Endodermal cell (in vitro differentiated cells): ENCODE measurements around the gene UBASH3B. TPM values are rescaled to one million over a fixed set of nuclear protein-coding genes. Genes with fewer than 3 reads are reported as not detected.

Experiments used
- DNase-seq: peaks from one replicate; pipeline ENCODE4 v3.0.0-alpha.2; 2017
- H3K27ac ChIP-seq: 2 replicates; pipeline ENCODE4 v1.5.1; 2013; ENCODE audit warnings: mild to moderate bottlenecking, low read depth, low read length, moderate library complexity
- H3K27me3 ChIP-seq: 2 replicates; pipeline ENCODE4 v1.6.1; 2013; ENCODE audit warnings: mild to moderate bottlenecking, low read length, moderate library complexity; ENCODE audit not compliant: insufficient read depth, control insufficient read depth, poor library complexity, severe bottlenecking
- H3K36me3 ChIP-seq: 2 replicates; pipeline ENCODE4 v1.7.0; 2013; ENCODE audit warnings: mild to moderate bottlenecking, low read length, moderate library complexity; ENCODE audit not compliant: control insufficient read depth, insufficient read depth
- H3K4me1 ChIP-seq: one replicate; pipeline ENCODE4 v1.7.0; 2013; ENCODE audit warnings: low read length; ENCODE audit not compliant: control insufficient read depth, insufficient read depth
- H3K4me3 ChIP-seq: 2 replicates; pipeline ENCODE4 v1.5.1; 2013; ENCODE audit warnings: mild to moderate bottlenecking, low read length, moderate library complexity
- H3K9ac ChIP-seq: 2 replicates; pipeline ENCODE4 v1.6.1; 2013; ENCODE audit warnings: mild to moderate bottlenecking, low read length, moderate library complexity; ENCODE audit not compliant: poor library complexity, severe bottlenecking; ENCODE audit errors: extremely low read depth
- H3K9me3 ChIP-seq: 2 replicates; pipeline ENCODE4 v1.6.1; 2013; ENCODE audit warnings: mild to moderate bottlenecking, low read length, moderate library complexity; ENCODE audit not compliant: control insufficient read depth
- H3K27ac Mint-ChIP-seq: 2 replicates; pipeline ENCODE4 v1.8.0; 2020; ENCODE audit warnings: mixed read lengths
- H3K27me3 Mint-ChIP-seq: 2 replicates; pipeline ENCODE4 v1.8.0; 2021; ENCODE audit warnings: mild to moderate bottlenecking, mixed read lengths; ENCODE audit not compliant: insufficient read depth
- H3K36me3 Mint-ChIP-seq: 2 replicates; pipeline ENCODE4 v1.8.0; 2020; ENCODE audit warnings: low read depth, mixed read lengths
- H3K4me1 Mint-ChIP-seq: 2 replicates; pipeline ENCODE4 v1.8.0; 2020; ENCODE audit warnings: mixed read lengths
- H3K4me3 Mint-ChIP-seq: 2 replicates; pipeline ENCODE4 v1.8.0; 2020; ENCODE audit warnings: mild to moderate bottlenecking, moderate library complexity, mixed read lengths
- H3K9me3 Mint-ChIP-seq: 2 replicates; pipeline ENCODE4 v1.8.0; 2020; ENCODE audit warnings: mild to moderate bottlenecking, mixed read lengths
- WGBS, 2 experiments: methylation state at CpG; one replicate each; pipeline versions ENCODE4 v1.1.5 to v1.1.7; 2013; ENCODE audit warnings: missing lambda C conversion rate in 2 of 2, mixed read lengths in 1 of 2; ENCODE audit not compliant: insufficient coverage in 1 of 2, insufficient read length in 1 of 2; 5-methylcytosine and 5-hydroxymethylcytosine counted together
- total RNA-seq, 2 donors: library from RNA; stranded (reverse); fragmentation: NEBNext Ultra II Directional in 1 of 2; extraction: Animal tissue kit (Norgen Biotek cat#: 25700) in 1 of 2; gene quantifications; 2 replicates in 1 of 2; 3 replicates in 1 of 2; pipeline ENCODE4 v1.2.1, GENCODE V29; 2021
- TF ChIP-seq, protein P1 (sequence below): fragments of 200-600 bp; sonication (generic); conservative IDR thresholded peaks from 2 replicates; pipeline ENCODE4 v1.5.0; 2021; ENCODE audit warnings: antibody characterized with exemption, mild to moderate bottlenecking

The UBASH3B gene
- total RNA-seq, 2 donors from 2014 or later, result 6.0 to 9.0 TPM

DNA sequence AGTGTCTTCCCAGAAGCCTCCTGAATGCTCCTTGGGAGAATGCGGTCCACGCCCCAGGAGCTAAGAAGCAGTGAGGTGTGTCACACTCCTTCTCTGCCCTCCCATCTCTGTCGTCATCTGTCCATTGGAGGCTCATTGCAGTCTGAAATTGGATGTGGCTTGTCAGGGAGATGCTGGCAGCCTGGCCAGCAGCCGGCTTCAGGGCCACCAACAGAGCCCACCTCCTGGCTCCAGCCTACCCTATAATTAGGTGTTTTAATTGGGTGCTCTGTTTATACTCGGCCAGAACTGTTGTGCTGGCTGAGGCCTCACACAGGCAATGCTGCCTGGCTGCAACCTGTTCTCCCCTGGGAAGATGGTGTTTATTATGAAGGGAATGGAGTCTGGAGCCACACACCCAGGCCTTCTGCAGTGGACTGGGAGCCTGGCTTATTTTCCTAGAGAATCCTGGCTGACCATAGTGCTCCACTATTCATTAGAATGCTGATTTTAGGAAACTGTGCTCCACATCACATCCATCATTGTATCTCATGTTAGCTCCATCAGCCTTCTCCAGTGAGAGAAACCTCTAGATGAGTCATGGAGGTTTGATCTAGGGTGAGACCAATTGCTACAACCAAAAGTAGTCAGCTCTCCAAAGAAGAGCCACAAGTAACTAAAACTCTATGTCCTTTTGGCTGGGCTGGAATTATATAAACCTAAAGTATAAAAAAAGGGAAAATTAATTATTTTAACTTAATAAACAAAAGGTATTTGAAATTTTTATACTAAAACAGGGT, 96.0 kb downstream of the UBASH3B start:
- no peaks in the 10 kb centered on the region for H3K27me3 ChIP-seq
- no peak overlapping the region for H3K27ac ChIP-seq
- no peaks in the 10 kb centered on the region for H3K9me3 ChIP-seq
- H3K9ac ChIP-seq, result no peak overlapping the region
- Mint-ChIP-seq H3K4me1 (peaks cover 26% of the 10 kb centered on the region), H3K4me3 (no peak overlapping the region), H3K27me3 (no peaks in the 10 kb centered on the region), H3K36me3 (no peaks in the 10 kb centered on the region), H3K9me3 (no peaks in the 10 kb centered on the region), H3K27ac (no peak overlapping the region)
- no peaks in the 10 kb centered on the region for H3K36me3 ChIP-seq
- no peak for DNase-seq
- H3K4me1 ChIP-seq, result peaks cover 8% of the 10 kb centered on the region
- H3K4me3 ChIP-seq, result no peak overlapping the region
- WGBS, 2 experiments, result 85% methylated on average over 5 of the region's 5 CpGs; no CpG with 5 or more reads in 1 of the 2 experiments
- TF ChIP-seq, protein P1, sequence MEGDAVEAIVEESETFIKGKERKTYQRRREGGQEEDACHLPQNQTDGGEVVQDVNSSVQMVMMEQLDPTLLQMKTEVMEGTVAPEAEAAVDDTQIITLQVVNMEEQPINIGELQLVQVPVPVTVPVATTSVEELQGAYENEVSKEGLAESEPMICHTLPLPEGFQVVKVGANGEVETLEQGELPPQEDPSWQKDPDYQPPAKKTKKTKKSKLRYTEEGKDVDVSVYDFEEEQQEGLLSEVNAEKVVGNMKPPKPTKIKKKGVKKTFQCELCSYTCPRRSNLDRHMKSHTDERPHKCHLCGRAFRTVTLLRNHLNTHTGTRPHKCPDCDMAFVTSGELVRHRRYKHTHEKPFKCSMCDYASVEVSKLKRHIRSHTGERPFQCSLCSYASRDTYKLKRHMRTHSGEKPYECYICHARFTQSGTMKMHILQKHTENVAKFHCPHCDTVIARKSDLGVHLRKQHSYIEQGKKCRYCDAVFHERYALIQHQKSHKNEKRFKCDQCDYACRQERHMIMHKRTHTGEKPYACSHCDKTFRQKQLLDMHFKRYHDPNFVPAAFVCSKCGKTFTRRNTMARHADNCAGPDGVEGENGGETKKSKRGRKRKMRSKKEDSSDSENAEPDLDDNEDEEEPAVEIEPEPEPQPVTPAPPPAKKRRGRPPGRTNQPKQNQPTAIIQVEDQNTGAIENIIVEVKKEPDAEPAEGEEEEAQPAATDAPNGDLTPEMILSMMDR, result no peak

DNA sequence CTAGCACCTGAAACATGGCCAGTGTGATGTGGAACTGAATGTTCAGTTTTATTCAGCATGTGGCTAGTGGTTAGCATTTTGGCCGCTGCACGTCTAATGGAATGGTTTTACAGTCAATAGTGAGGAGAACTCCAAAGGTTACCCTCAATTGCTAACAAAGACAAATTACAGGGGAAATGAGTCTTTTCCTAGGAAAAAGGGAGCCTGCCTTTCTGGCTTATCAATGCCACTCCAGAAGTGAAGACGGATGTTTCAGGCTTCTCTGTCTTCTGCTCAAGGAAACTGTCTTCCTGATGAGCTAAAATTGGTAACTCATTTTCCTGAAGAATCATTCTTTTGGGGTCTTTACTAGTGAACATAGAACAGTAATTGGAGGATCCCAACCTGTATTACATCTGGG, 98.5 kb downstream of the UBASH3B start:
- WGBS, 2 experiments, result 95 to 96% methylated on average over 3 of the region's 3 CpGs
- Histone ChIP-seq H3K9ac (no peak overlapping the region), H3K27ac (no peak overlapping the region), H3K9me3 (no peaks in the 10 kb centered on the region), H3K36me3 (no peaks in the 10 kb centered on the region), H3K4me1 (peaks cover 8% of the 10 kb centered on the region), H3K27me3 (no peaks in the 10 kb centered on the region), H3K4me3 (no peak overlapping the region)
- TF ChIP-seq, protein P1, result no peak
- DNase-seq, result no peak
- Mint-ChIP-seq H3K4me1 (peaks cover 17% of the 10 kb centered on the region), H3K27me3 (no peaks in the 10 kb centered on the region), H3K4me3 (no peak overlapping the region), H3K36me3 (no peaks in the 10 kb centered on the region), H3K9me3 (no peaks in the 10 kb centered on the region), H3K27ac (no peak overlapping the region)

DNA sequence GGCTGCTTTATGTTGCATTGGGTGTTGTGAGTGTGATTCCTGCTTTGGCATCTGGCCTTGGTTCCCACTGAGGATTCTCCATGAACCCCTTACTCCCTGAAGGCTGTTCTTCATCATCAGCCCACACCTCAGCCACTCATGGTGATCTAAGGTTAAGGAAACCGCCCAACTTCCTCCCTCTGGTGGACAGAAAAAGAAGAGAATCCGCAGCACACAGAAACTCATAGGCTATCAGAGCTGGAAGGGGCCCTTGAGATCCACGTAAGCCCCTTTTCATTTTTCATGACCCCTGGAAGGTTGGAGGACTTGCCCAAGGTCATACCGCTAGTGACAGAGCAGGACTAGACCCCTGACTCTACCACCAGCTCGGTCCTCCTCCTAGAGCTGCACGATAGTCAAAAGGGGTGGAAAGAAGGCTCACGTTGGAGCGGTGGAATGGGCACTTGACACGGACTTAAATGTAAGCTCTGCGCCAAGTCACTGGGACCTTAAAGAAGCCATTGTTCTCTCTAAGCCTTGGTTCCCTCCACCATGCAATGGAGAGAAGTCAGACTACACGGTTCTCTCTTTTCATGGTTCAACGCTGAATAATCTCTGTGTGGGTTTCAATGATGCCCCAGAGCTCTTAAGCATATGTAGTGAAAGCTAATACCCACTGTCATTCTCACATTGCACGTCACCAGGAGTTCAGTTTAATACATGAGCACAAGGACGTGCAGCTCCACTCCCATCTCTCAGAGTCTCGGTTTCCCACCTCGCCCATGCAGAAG, 99.2 kb downstream of the UBASH3B start:
- H3K27ac Mint-ChIP-seq, result peak overlapping the region; percentile 40
- 87 to 98% methylated on average over 13 to 16 of the region's 16 CpGs for WGBS, 2 experiments

More for the DNA sequence above, 99.2 kb downstream of the UBASH3B start:
- no peaks in the 10 kb centered on the region for H3K36me3 Mint-ChIP-seq
- Histone ChIP-seq H3K9ac (no peak overlapping the region), H3K4me1 (peaks cover 8% of the 10 kb centered on the region), H3K27me3 (no peaks in the 10 kb centered on the region), H3K9me3 (no peaks in the 10 kb centered on the region), H3K4me3 (no peak overlapping the region), H3K36me3 (no peaks in the 10 kb centered on the region), H3K27ac (no peak overlapping the region)
- peak; percentile 78 for DNase-seq
- no peaks in the 10 kb centered on the region for H3K9me3 Mint-ChIP-seq
- peaks cover 17% of the 10 kb centered on the region for H3K4me1 Mint-ChIP-seq
- TF ChIP-seq, protein P1, result peak; percentile 79
- no peaks in the 10 kb centered on the region for H3K27me3 Mint-ChIP-seq
- no peak overlapping the region for H3K4me3 Mint-ChIP-seq
